Trophoblast cell (in vitro differentiated cells and primary cell): ENCODE results near the gene MATN4. TPM values are rescaled to one million over a fixed set of nuclear protein-coding genes. Genes with fewer than 3 reads are reported as not detected.

Experiments used
- DNase-seq, 2 donors: peaks; one replicate each; pipeline ENCODE4 v3.0.0-alpha.2; 2016
- H2AFZ ChIP-seq: 2 replicates; pipeline ENCODE4 v1.6.1; 2013; ENCODE audit warnings: low read length, moderate library complexity, mild to moderate bottlenecking; ENCODE audit not compliant: insufficient read depth, poor library complexity
- H2AK5ac ChIP-seq: 2 replicates; pipeline ENCODE4 v1.6.1; 2013; ENCODE audit warnings: mild to moderate bottlenecking, low read length
- H2BK120ac ChIP-seq: 2 replicates; pipeline ENCODE4 v1.6.1; 2013; ENCODE audit warnings: low read length, mild to moderate bottlenecking, moderate library complexity; ENCODE audit not compliant: insufficient read depth, poor library complexity
- H2BK12ac ChIP-seq: 2 replicates; pipeline ENCODE4 v1.6.1; 2013; ENCODE audit warnings: mild to moderate bottlenecking, low read length, moderate library complexity
- H2BK5ac ChIP-seq: 2 replicates; pipeline ENCODE4 v1.6.1; 2013; ENCODE audit warnings: low read length, low read depth, moderate library complexity, mild to moderate bottlenecking; ENCODE audit not compliant: poor library complexity
- H3K14ac ChIP-seq: 2 replicates; pipeline ENCODE4 v1.6.1; 2013; ENCODE audit warnings: mild to moderate bottlenecking, low read length
- H3K18ac ChIP-seq: 2 replicates; pipeline ENCODE4 v1.6.1; 2013; ENCODE audit warnings: mild to moderate bottlenecking, low read length
- H3K23ac ChIP-seq: 2 replicates; pipeline ENCODE4 v1.6.1; 2013; ENCODE audit warnings: low read length
- H3K27ac ChIP-seq: 2 replicates; pipeline ENCODE4 v1.5.1; 2013; ENCODE audit warnings: low read depth, mild to moderate bottlenecking, inconsistent platforms, low read length, moderate library complexity
- H3K27me3 ChIP-seq: 2 replicates; pipeline ENCODE4 v1.6.1; 2013; ENCODE audit warnings: inconsistent platforms, mild to moderate bottlenecking, low read length, moderate library complexity; ENCODE audit not compliant: insufficient read depth
- H3K36me3 ChIP-seq, 2 experiments: 1 replicate in 1 of 2; 2 replicates in 1 of 2; pipeline ENCODE4 v1.6.1; 2013; ENCODE audit warnings: low read length in 2 of 2, mild to moderate bottlenecking in 2 of 2, moderate library complexity in 1 of 2; ENCODE audit not compliant: insufficient read depth in 2 of 2, control insufficient read depth in 1 of 2
- H3K4ac ChIP-seq: 2 replicates; pipeline ENCODE4 v1.6.1; 2013; ENCODE audit warnings: low read depth, mild to moderate bottlenecking, low read length, moderate library complexity
- H3K4me1 ChIP-seq, 2 experiments: 1 replicate in 1 of 2; 2 replicates in 1 of 2; pipeline ENCODE4 v1.6.1; 2013; ENCODE audit warnings: low read length in 2 of 2, mild to moderate bottlenecking in 2 of 2, moderate library complexity in 1 of 2; ENCODE audit not compliant: insufficient read depth in 2 of 2, control insufficient read depth in 1 of 2
- H3K4me2 ChIP-seq: 2 replicates; pipeline ENCODE4 v1.6.1; 2013; ENCODE audit warnings: inconsistent platforms, mild to moderate bottlenecking, low read length, moderate library complexity
- H3K4me3 ChIP-seq: 2 replicates; pipeline ENCODE4 v1.5.1; 2013; ENCODE audit warnings: mild to moderate bottlenecking, low read depth, low read length, inconsistent platforms
- H3K79me1 ChIP-seq: one replicate; pipeline ENCODE4 v1.6.1; 2013; ENCODE audit warnings: low read length
- H3K79me2 ChIP-seq: 2 replicates; pipeline ENCODE4 v1.6.1; 2013; ENCODE audit warnings: low read length, mild to moderate bottlenecking; ENCODE audit not compliant: control insufficient read depth, insufficient read depth, poor library complexity
- H3K9ac ChIP-seq: 2 replicates; pipeline ENCODE4 v1.6.1; 2013; ENCODE audit warnings: mild to moderate bottlenecking, low read length
- H3K9me3 ChIP-seq: 2 replicates; pipeline ENCODE4 v1.6.1; 2013; ENCODE audit warnings: low read depth, mild to moderate bottlenecking, control low read depth, inconsistent platforms, low read length; ENCODE audit not compliant: insufficient read depth
- H4K12ac ChIP-seq: 2 replicates; pipeline ENCODE4 v1.6.1; 2013; ENCODE audit warnings: low read depth, mild to moderate bottlenecking, low read length, moderate library complexity
- H4K8ac ChIP-seq: 2 replicates; pipeline ENCODE4 v1.6.1; 2013; ENCODE audit warnings: low read depth, mild to moderate bottlenecking, low read length, moderate library complexity
- H4K91ac ChIP-seq: one replicate; pipeline ENCODE4 v1.6.1; 2013; ENCODE audit warnings: low read depth, mild to moderate bottlenecking, low read length, moderate library complexity
- WGBS: extraction: QIAGEN DNeasy Blood & Tissue Kit; methylation state at CpG from one replicate; pipeline ENCODE4 v1.1.7; 2013; ENCODE audit warnings: missing lambda C conversion rate; ENCODE audit not compliant: insufficient read length, insufficient coverage; ENCODE audit errors: extremely low coverage; 5-methylcytosine and 5-hydroxymethylcytosine counted together
- polyA plus RNA-seq: library from polyadenylated mRNA; stranded (reverse); fragments of 200-250 nt; gene quantifications from 2 replicates; pipeline ENCODE4 v1.2.3, GENCODE V29; 2013

The MATN4 gene
- 0.10 and 0.12 TPM in 2 replicates for polyA plus RNA-seq

- no peak within 1 kb of the TSS for H3K18ac ChIP-seq
- no CpG with 5 or more reads among the region's 20 CpGs for WGBS
- no peak within 1 kb of the TSS for H2BK120ac ChIP-seq
- no peak within 1 kb of the TSS for H3K9ac ChIP-seq
- H2BK12ac ChIP-seq: no peak within 1 kb of the TSS
- DNase-seq: no peak
- H4K91ac ChIP-seq: no peak within 1 kb of the TSS
- no peak within 1 kb of the TSS for H3K4me2 ChIP-seq
- H3K4me3 ChIP-seq: no peak within 1 kb of the TSS
- no peak within 1 kb of the TSS for H4K8ac ChIP-seq
- no peaks in the 10 kb centered on the region for H3K79me1 ChIP-seq
- H2AK5ac ChIP-seq: no peak within 1 kb of the TSS
- no peak within 1 kb of the TSS for H3K27ac ChIP-seq
- no peaks in the 10 kb centered on the region for H3K36me3 ChIP-seq
- H3K4me1 ChIP-seq: peaks cover 0 to 9% of the 10 kb centered on the region in 2 experiments
- no peaks in the 10 kb centered on the region for H3K27me3 ChIP-seq
- H3K23ac ChIP-seq: no peak within 1 kb of the TSS
- no peak within 1 kb of the TSS for H2BK5ac ChIP-seq
- H4K12ac ChIP-seq: no peak within 1 kb of the TSS
- H2AFZ ChIP-seq: no peak within 1 kb of the TSS
- H3K79me2 ChIP-seq: no peaks in the 10 kb centered on the region
- no peak within 1 kb of the TSS for H3K14ac ChIP-seq
- H3K4ac ChIP-seq: no peak within 1 kb of the TSS
- peaks cover 3% of the 10 kb centered on the region for H3K9me3 ChIP-seq
Measured at GRCh38 chr20:45308117-45308778, at the start of gene MATN4. TSS of gene MATN4 (minus strand) at chr20:45308299. CDS start at chr20:45305582, 2,717 bp downstream.

- Histone ChIP-seq H3K79me1 (peaks cover 17% of the 10 kb centered on the region), H3K79me2 (peaks cover 2% of the 10 kb centered on the region), H3K27ac (no peak overlapping the region), H3K9me3 (no peaks in the 10 kb centered on the region), H3K14ac (no peak overlapping the region), H2AK5ac (no peak overlapping the region), H4K8ac (no peak overlapping the region), H4K91ac (no peak overlapping the region), H3K4me2 (no peak overlapping the region), H4K12ac (no peak overlapping the region), H2BK5ac (no peak overlapping the region), H2BK120ac (no peak overlapping the region), H3K4me1 (peaks cover 21 to 28% of the 10 kb centered on the region in 2 experiments), H2BK12ac (peak overlapping the region; percentile 34), H3K18ac (no peak overlapping the region), H2AFZ (no peak overlapping the region), H3K9ac (no peak overlapping the region), H3K23ac (no peak overlapping the region), H3K4ac (no peak overlapping the region), H3K4me3 (no peak overlapping the region), H3K27me3 (no peaks in the 10 kb centered on the region), H3K36me3 (no peaks in the 10 kb centered on the region)
- peak; percentile 24 to 32 for DNase-seq
- no CpG with 5 or more reads among the region's 5 CpGs for WGBS
Measured at GRCh38 chr20:45355209-45356084, 47.3 kb upstream of the MATN4 start.

- WGBS: 100% methylated on average over 1 of the region's 9 CpGs
- H3K4me2 ChIP-seq: no peak overlapping the region
- no peaks in the 10 kb centered on the region for H3K27me3 ChIP-seq
- H3K36me3 ChIP-seq: no peaks in the 10 kb centered on the region
- no peak overlapping the region for H4K91ac ChIP-seq
- H4K8ac ChIP-seq: no peak overlapping the region
- no peak overlapping the region for H3K14ac ChIP-seq
- H3K4ac ChIP-seq: no peak overlapping the region
- no peak overlapping the region for H3K18ac ChIP-seq
- no peak overlapping the region for H3K9ac ChIP-seq
- peaks cover 20 to 21% of the 10 kb centered on the region in 2 experiments for H3K4me1 ChIP-seq
- H3K9me3 ChIP-seq: no peaks in the 10 kb centered on the region
- H2BK12ac ChIP-seq: no peak overlapping the region
- H2BK120ac ChIP-seq: no peak overlapping the region
- no peak overlapping the region for H3K4me3 ChIP-seq
- DNase-seq: peak; percentile 34 to 44
- H3K79me1 ChIP-seq: peaks cover 14% of the 10 kb centered on the region
- H3K23ac ChIP-seq: no peak overlapping the region
- no peak overlapping the region for H2AFZ ChIP-seq
- H2AK5ac ChIP-seq: no peak overlapping the region
- no peak overlapping the region for H4K12ac ChIP-seq
- no peak overlapping the region for H3K27ac ChIP-seq
- H3K79me2 ChIP-seq: peaks cover 2% of the 10 kb centered on the region
- no peak overlapping the region for H2BK5ac ChIP-seq
Measured at GRCh38 chr20:45354423-45355208, 46.5 kb upstream of the MATN4 start.

- no peaks in the 10 kb centered on the region for H3K79me2 ChIP-seq
- no peak for DNase-seq
- no peak overlapping the region for H3K14ac ChIP-seq
- no peak overlapping the region for H3K9ac ChIP-seq
- H2BK12ac ChIP-seq: no peak overlapping the region
- no peak overlapping the region for H4K8ac ChIP-seq
- H3K27me3 ChIP-seq: no peaks in the 10 kb centered on the region
- H3K79me1 ChIP-seq: peaks cover 5% of the 10 kb centered on the region
- H3K23ac ChIP-seq: no peak overlapping the region
- H3K9me3 ChIP-seq: no peaks in the 10 kb centered on the region
- no peak overlapping the region for H2AK5ac ChIP-seq
- no peak overlapping the region for H3K27ac ChIP-seq
- no peak overlapping the region for H3K18ac ChIP-seq
- no CpG with 5 or more reads among the region's 1 CpG for WGBS
- no peak overlapping the region for H3K4me2 ChIP-seq
- H3K4me3 ChIP-seq: no peak overlapping the region
- H3K4ac ChIP-seq: no peak overlapping the region
- H2BK120ac ChIP-seq: no peak overlapping the region
- H2BK5ac ChIP-seq: no peak overlapping the region
- no peak overlapping the region for H2AFZ ChIP-seq
- peaks cover 11 to 13% of the 10 kb centered on the region in 2 experiments for H3K4me1 ChIP-seq
- H3K36me3 ChIP-seq: no peaks in the 10 kb centered on the region
- H4K12ac ChIP-seq: no peak overlapping the region
- H4K91ac ChIP-seq: no peak overlapping the region
Measured at GRCh38 chr20:45353746-45354145, 45.6 kb upstream of the MATN4 start.
